Peyer's patch (tissue), 4 donors: Measurements from ENCODE around the gene TTC34. TPM values are rescaled to one million over a fixed set of nuclear protein-coding genes. Genes with fewer than 3 reads are reported as not detected.

Source experiments
- DNase-seq, 3 donors: peaks; one replicate each; pipeline ENCODE4 v3.0.0-alpha.2; 2017 to 2019
- H3K27ac ChIP-seq, 4 donors: fragments of 200-600 bp; sonication (generic); one replicate each; pipeline ENCODE4 v1.5.1; 2016 to 2019
- H3K27me3 ChIP-seq, 2 donors: fragments of 200-600 bp; sonication (generic); one replicate each; pipeline ENCODE4 v1.5.1; 2019
- H3K36me3 ChIP-seq, 3 donors: fragments of 200-600 bp; sonication (generic); one replicate each; pipeline ENCODE4 v1.5.1; 2016 to 2019
- H3K4me1 ChIP-seq, 4 donors: fragments of 200-600 bp; sonication (generic); one replicate each; pipeline ENCODE4 v1.5.1; 2016 to 2019
- H3K4me3 ChIP-seq, 4 donors: fragments of 200-600 bp; sonication (generic); 1 replicate in 3 of 4; 2 replicates in 1 of 4; pipeline ENCODE4 v1.5.1; 2016 to 2019; ENCODE audit warnings: mild to moderate bottlenecking in 1 of 4
- H3K9me3 ChIP-seq, 4 donors: fragments of 200-600 bp; sonication (generic); one replicate each; pipeline ENCODE4 v1.5.1; 2016 to 2019; ENCODE audit warnings: mild to moderate bottlenecking in 1 of 4
- CTCF ChIP-seq, 6 experiments: fragments of 450-650 bp in 4 of 6; fragments of 200-600 bp in 2 of 6; sonication (generic) in 1 of 6; IDR thresholded peaks; one replicate each; pipeline ENCODE4 v1.5.1; 2017 to 2019; ENCODE audit warnings: antibody characterized with exemption in 6 of 6, mild to moderate bottlenecking in 3 of 6, moderate library complexity in 1 of 6
- POLR2A ChIP-seq, 2 donors: fragments of 450-650 bp; IDR thresholded peaks; one replicate each; pipeline ENCODE4 v1.5.1; 2017; ENCODE audit warnings: antibody characterized with exemption in 2 of 2, mild to moderate bottlenecking in 2 of 2, moderate library complexity in 2 of 2
- total RNA-seq, 4 donors: library from RNA; depleted of rRNA; stranded (reverse); fragments of >200 nt; gene quantifications; one replicate each; pipeline ENCODE4 v1.1.0, GENCODE V29; 2016

Gene TTC34
- total RNA-seq, 4 donors from 2014 or later = 0.53 to 2.4 (median 1.5) TPM

- no peak overlapping the region for H3K27ac ChIP-seq
- H3K4me3 ChIP-seq = no peak overlapping the region
- H3K9me3 ChIP-seq = no peaks in the 10 kb centered on the region
- TF ChIP-seq POLR2A (IDR thresholded peaks at IDR 0.05) (no peak), CTCF (IDR thresholded peaks at IDR 0.05) (no peak)
- no peak for DNase-seq
- H3K27me3 ChIP-seq = no peaks in the 10 kb centered on the region
- H3K4me1 ChIP-seq = peaks cover 0 to 4% (median 0%) of the 10 kb centered on the region in 4 donors
- H3K36me3 ChIP-seq = no peaks in the 10 kb centered on the region
Observed at GRCh38 chr1:2605509-2606395, 195.7 kb downstream of the TTC34 start.

- Histone ChIP-seq H3K27ac (no peak overlapping the region), H3K9me3 (no peaks in the 10 kb centered on the region), H3K27me3 (no peaks in the 10 kb centered on the region), H3K4me3 (no peak overlapping the region), H3K4me1 (no peaks in the 10 kb centered on the region), H3K36me3 (no peaks in the 10 kb centered on the region)
- TF ChIP-seq CTCF (IDR thresholded peaks at IDR 0.05) (no peak), POLR2A (IDR thresholded peaks at IDR 0.05) (no peak)
- no peak for DNase-seq
Observed at GRCh38 chr1:2604844-2605508, 196.5 kb downstream of the TTC34 start.

- Histone ChIP-seq H3K27me3 (no peaks in the 10 kb centered on the region), H3K4me3 (no peak overlapping the region), H3K4me1 (no peaks in the 10 kb centered on the region), H3K9me3 (no peaks in the 10 kb centered on the region), H3K36me3 (no peaks in the 10 kb centered on the region), H3K27ac (no peak overlapping the region)
- DNase-seq = no peak
- TF ChIP-seq CTCF (IDR thresholded peaks at IDR 0.05) (no peak), POLR2A (IDR thresholded peaks at IDR 0.05) (no peak)
Observed at GRCh38 chr1:2604156-2604843, 197.2 kb downstream of the TTC34 start.

GRCh38 chr1:2603521-2604155, 197.9 kb downstream of the TTC34 start:
- peak in 1 of 3 donors; percentile 39 for DNase-seq
- Histone ChIP-seq H3K27ac (no peak overlapping the region), H3K36me3 (no peaks in the 10 kb centered on the region), H3K4me1 (no peaks in the 10 kb centered on the region), H3K9me3 (no peaks in the 10 kb centered on the region), H3K4me3 (no peak overlapping the region), H3K27me3 (no peaks in the 10 kb centered on the region)
- TF ChIP-seq CTCF (IDR thresholded peaks at IDR 0.05) = no peak
- no peak for TF ChIP-seq POLR2A (IDR thresholded peaks at IDR 0.05)

GRCh38 chr1:2602866-2603520, 198.5 kb downstream of the TTC34 start:
- TF ChIP-seq CTCF (IDR thresholded peaks at IDR 0.05) (no peak), POLR2A (IDR thresholded peaks at IDR 0.05) (no peak)
- no peak for DNase-seq
- H3K27me3 ChIP-seq = no peaks in the 10 kb centered on the region

More at GRCh38 chr1:2602866-2603520, 198.5 kb downstream of the TTC34 start:
- Histone ChIP-seq H3K4me1 (no peaks in the 10 kb centered on the region), H3K4me3 (no peak overlapping the region), H3K27ac (no peak overlapping the region), H3K9me3 (no peaks in the 10 kb centered on the region), H3K36me3 (no peaks in the 10 kb centered on the region)
